Testis (tissue), 3 donors: Measurements from ENCODE around the gene VWA8. TPM values are rescaled to one million over a fixed set of nuclear protein-coding genes. Genes with fewer than 3 reads are reported as not detected.
"Not testable (repeated sequence)": the region's sequence is repeated elsewhere in the genome, so short reads cannot be mapped to it uniquely, and the experiment has no call there.

Experiments used
- DNase-seq: peaks from one replicate; pipeline ENCODE4 v3.0.0-alpha.2; 2019
- H3K27ac ChIP-seq, 2 donors: fragments of 200-600 bp; sonication (generic); one replicate each; pipeline ENCODE4 v1.5.1; 2019
- H3K27me3 ChIP-seq: fragments of 200-600 bp; sonication (generic); one replicate; pipeline ENCODE4 v1.5.1; 2019
- H3K36me3 ChIP-seq: fragments of 200-600 bp; sonication (generic); one replicate; pipeline ENCODE4 v1.5.1; 2017; ENCODE audit warnings: low read depth; ENCODE audit errors: missing control alignments
- H3K4me1 ChIP-seq: fragments of 200-600 bp; sonication (generic); one replicate; pipeline ENCODE4 v1.5.1; 2019
- H3K4me3 ChIP-seq, 2 donors: fragments of 200-600 bp; sonication (generic); one replicate each; pipeline ENCODE4 v1.5.1; 2017 to 2019
- H3K9me3 ChIP-seq: fragments of 200-600 bp; sonication (generic); one replicate; pipeline ENCODE4 v1.5.1; 2017
- POLR2A ChIP-seq: fragments of 450-650 bp; IDR thresholded peaks from one replicate; pipeline ENCODE4 v1.6.1; 2017; ENCODE audit warnings: antibody characterized with exemption, mild to moderate bottlenecking, moderate library complexity
- WGBS, 2 donors: methylation state at CpG; one replicate each; pipeline ENCODE4 v1.1.5; 2018; 5-methylcytosine and 5-hydroxymethylcytosine counted together
- intact Hi-C: fragments of 100-400 bp; cut with DNase I; formaldehyde crosslinking; loops from one replicate; pipeline ENCODE4 v1.15.1; 2023; ENCODE audit warnings: low total_unique reads
- polyA plus RNA-seq: library from polyadenylated mRNA; stranded (reverse); fragments of 350-450 nt; fragmentation: Illumina TruSeq; extraction: RNeasy Lipid Tissue Mini Kit (QIAGEN cat#74804); gene quantifications from one replicate; pipeline ENCODE4 v1.2.3, GENCODE V29; 2014; ENCODE audit warnings: low read depth, low replicate concordance; ENCODE audit not compliant: insufficient read depth
- total RNA-seq, 2 donors: library from RNA; depleted of rRNA; stranded (reverse); fragments of >200 nt; gene quantifications; one replicate each; pipeline ENCODE4 v1.2.3, GENCODE V29; 2016
- TF ChIP-seq, protein P1 (sequence below), 3 experiments: fragments of 450-650 bp in 2 of 3; fragments of 200-600 bp in 1 of 3; sonication (generic) in 1 of 3; IDR thresholded peaks; one replicate each; pipeline ENCODE4 v1.5.1; 2016 to 2019; ENCODE audit warnings: antibody characterized with exemption in 3 of 3, mild to moderate bottlenecking in 2 of 3, moderate library complexity in 1 of 3

VWA8 gene
- total and polyA plus RNA-seq, 3 donors from 2014 or later, result 6.9 to 27.1 (median 15.2) TPM

DNA sequence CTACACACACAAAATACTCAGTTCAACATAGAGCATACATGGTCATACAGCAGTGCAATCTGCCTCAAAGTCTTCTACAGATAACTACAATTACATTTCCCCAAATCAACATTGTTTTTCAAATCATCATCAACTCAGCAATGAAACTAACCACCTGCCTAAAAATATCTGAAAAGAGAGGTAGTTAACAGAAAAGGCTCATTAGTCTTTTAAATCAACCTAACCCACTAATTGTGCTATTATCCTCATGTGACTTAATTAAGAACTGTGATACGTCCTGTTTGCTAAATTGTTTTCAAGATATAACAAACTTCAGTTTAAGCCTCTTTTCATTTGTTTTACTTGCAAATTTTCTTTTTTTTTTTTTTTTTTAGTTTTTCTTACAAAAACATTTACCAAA, 65.4 kb downstream of the VWA8 start:
- WGBS, 2 donors, result 76 to 82% methylated on average over 1 of the region's 1 CpG
- H3K4me1 ChIP-seq, result no peaks in the 10 kb centered on the region
- no peak overlapping the region for H3K27ac ChIP-seq
- H3K36me3 ChIP-seq, result no peaks in the 10 kb centered on the region
- intact Hi-C loops, result no loop called here
- no peaks in the 10 kb centered on the region for H3K9me3 ChIP-seq
- H3K4me3 ChIP-seq, result no peak overlapping the region
- H3K27me3 ChIP-seq, result no peaks in the 10 kb centered on the region
- TF ChIP-seq POLR2A, result no peak
- TF ChIP-seq, protein P1, sequence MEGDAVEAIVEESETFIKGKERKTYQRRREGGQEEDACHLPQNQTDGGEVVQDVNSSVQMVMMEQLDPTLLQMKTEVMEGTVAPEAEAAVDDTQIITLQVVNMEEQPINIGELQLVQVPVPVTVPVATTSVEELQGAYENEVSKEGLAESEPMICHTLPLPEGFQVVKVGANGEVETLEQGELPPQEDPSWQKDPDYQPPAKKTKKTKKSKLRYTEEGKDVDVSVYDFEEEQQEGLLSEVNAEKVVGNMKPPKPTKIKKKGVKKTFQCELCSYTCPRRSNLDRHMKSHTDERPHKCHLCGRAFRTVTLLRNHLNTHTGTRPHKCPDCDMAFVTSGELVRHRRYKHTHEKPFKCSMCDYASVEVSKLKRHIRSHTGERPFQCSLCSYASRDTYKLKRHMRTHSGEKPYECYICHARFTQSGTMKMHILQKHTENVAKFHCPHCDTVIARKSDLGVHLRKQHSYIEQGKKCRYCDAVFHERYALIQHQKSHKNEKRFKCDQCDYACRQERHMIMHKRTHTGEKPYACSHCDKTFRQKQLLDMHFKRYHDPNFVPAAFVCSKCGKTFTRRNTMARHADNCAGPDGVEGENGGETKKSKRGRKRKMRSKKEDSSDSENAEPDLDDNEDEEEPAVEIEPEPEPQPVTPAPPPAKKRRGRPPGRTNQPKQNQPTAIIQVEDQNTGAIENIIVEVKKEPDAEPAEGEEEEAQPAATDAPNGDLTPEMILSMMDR (IDR thresholded peaks at IDR 0.05), result no peak
- no peak for DNase-seq

- TF ChIP-seq, protein P1 (IDR thresholded peaks at IDR 0.05), result no peak
- no peak for TF ChIP-seq POLR2A
- no peak for DNase-seq
- Histone ChIP-seq H3K27me3 (no peaks in the 10 kb centered on the region), H3K4me1 (no peaks in the 10 kb centered on the region), H3K36me3 (no peaks in the 10 kb centered on the region), H3K27ac (no peak overlapping the region), H3K9me3 (no peaks in the 10 kb centered on the region), H3K4me3 (no peak overlapping the region)
- WGBS, 2 donors, result 96 to 97% methylated on average over 4 of the region's 4 CpGs
- intact Hi-C loops, result no loop called here
These were observed 69.8 kb downstream of the VWA8 start for GRCh38 chr13:41891119-41891518.

GRCh38 chr13:41883147-41883546, 77.8 kb downstream of the VWA8 start:
- TF ChIP-seq, protein P1 (IDR thresholded peaks at IDR 0.05), result no peak
- no peak for TF ChIP-seq POLR2A
- no peak overlapping the region for H3K4me3 ChIP-seq
- H3K9me3 ChIP-seq, result no peaks in the 10 kb centered on the region
- H3K36me3 ChIP-seq, result no peaks in the 10 kb centered on the region
- no peak overlapping the region for H3K27ac ChIP-seq
- no peaks in the 10 kb centered on the region for H3K27me3 ChIP-seq
- intact Hi-C loops, result no loop called here
- no peaks in the 10 kb centered on the region for H3K4me1 ChIP-seq
- DNase-seq, result no peak

DNA sequence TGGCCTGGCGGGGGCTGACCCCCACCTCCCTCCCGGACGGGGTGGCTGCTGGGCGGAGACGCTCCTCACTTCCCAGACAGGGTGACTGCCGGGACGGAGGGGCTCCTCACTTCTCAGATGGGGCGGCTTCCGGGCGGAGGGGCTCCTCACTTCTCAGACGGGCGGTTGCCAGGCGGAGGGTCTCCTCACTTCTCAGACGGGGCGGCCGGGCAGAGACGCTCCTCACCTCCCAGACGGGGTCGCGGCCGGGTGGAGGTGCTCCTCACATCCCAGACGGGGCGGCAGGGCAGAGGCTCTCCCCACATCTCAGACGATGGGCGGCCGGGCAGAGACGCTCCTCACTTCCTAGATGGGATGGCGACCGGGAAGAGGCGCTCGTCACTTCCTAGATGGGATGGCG, 79.0 kb downstream of the VWA8 start:
- H3K27me3 ChIP-seq, DNase-seq, intact Hi-C loops, H3K4me1 ChIP-seq, H3K36me3 ChIP-seq, H3K4me3 ChIP-seq, H3K9me3 ChIP-seq, H3K27ac ChIP-seq: not testable (repeated sequence)
- 71 to 80% methylated on average over 7 to 8 of the region's 32 CpGs for WGBS, 2 donors

DNA sequence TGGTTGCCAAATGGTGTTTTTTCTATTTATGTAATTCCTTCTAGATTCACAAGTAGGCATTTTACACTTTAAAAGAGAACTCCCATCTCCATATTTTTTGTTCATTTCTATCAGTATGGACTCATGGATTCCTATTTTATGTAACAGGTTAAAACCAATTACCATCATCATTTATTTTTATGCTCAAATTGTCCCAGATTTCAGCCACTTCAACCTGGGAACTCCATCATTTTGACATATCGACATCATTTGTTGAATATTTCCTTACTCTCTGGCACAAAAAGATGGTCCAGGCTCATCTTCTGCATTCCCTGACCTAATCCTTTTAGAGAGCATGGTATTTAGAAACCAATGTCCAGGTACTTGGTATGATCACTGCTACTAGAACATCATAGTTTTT, 79.9 kb downstream of the VWA8 start:
- TF ChIP-seq, protein P1 (IDR thresholded peaks at IDR 0.05), result no peak
- TF ChIP-seq POLR2A, result no peak
- no peaks in the 10 kb centered on the region for H3K4me1 ChIP-seq
- no peaks in the 10 kb centered on the region for H3K27me3 ChIP-seq
- WGBS, 2 donors, result 73 to 85% methylated on average over 1 of the region's 1 CpG
- no peak overlapping the region for H3K27ac ChIP-seq
- H3K36me3 ChIP-seq, result no peaks in the 10 kb centered on the region
- intact Hi-C loops, result no loop called here
- no peaks in the 10 kb centered on the region for H3K9me3 ChIP-seq
- H3K4me3 ChIP-seq, result no peak overlapping the region
- DNase-seq, result no peak
